Smooth muscle cell (in vitro differentiated cells): ENCODE data around the gene DENND1B. TPM values are rescaled to one million over a fixed set of nuclear protein-coding genes. Genes with fewer than 3 reads are reported as not detected.

Experiments
- DNase-seq: peaks from one replicate; lab custom pipeline; 2025; ENCODE audit not compliant: unreplicated experiment; lab: John Stamatoyannopoulos, UW
- H2AFZ ChIP-seq: fragments of 200-600 bp; sonication (generic); 2 replicates; pipeline ENCODE4 v1.6.0; 2016; ENCODE audit warnings: antibody characterized with exemption, low read depth, mild to moderate bottlenecking
- H3F3A ChIP-seq: fragments of 200-600 bp; sonication (generic); 2 replicates; pipeline ENCODE4 v1.6.0; 2017; ENCODE audit warnings: antibody characterized with exemption, low read depth
- H3K27ac ChIP-seq: fragments of 200-600 bp; sonication (generic); 2 replicates; pipeline ENCODE4 v1.5.1; 2016; ENCODE audit warnings: low read depth, mild to moderate bottlenecking
- H3K27me3 ChIP-seq: fragments of 200-600 bp; sonication (generic); 2 replicates; pipeline ENCODE4 v1.6.1; 2016; ENCODE audit warnings: low read depth, mild to moderate bottlenecking
- H3K36me3 ChIP-seq: fragments of 200-600 bp; sonication (generic); 2 replicates; pipeline ENCODE4 v1.5.1; 2016; ENCODE audit warnings: low read depth
- H3K4me1 ChIP-seq: fragments of 200-600 bp; sonication (generic); 2 replicates; pipeline ENCODE4 v1.5.1; 2016; ENCODE audit warnings: low read depth
- H3K4me2 ChIP-seq: fragments of 200-600 bp; sonication (generic); 2 replicates; pipeline ENCODE4 v1.6.0; 2016; ENCODE audit warnings: mild to moderate bottlenecking
- H3K4me3 ChIP-seq: fragments of 200-600 bp; sonication (generic); 2 replicates; pipeline ENCODE4 v1.5.1; 2016; ENCODE audit warnings: mild to moderate bottlenecking
- H3K79me2 ChIP-seq: fragments of 200-600 bp; sonication (generic); 2 replicates; pipeline ENCODE4 v1.6.0; 2016; ENCODE audit warnings: low read depth, mild to moderate bottlenecking
- H3K9ac ChIP-seq: fragments of 200-600 bp; sonication (generic); 2 replicates; pipeline ENCODE4 v1.6.0; 2016; ENCODE audit warnings: low read depth
- H3K9me3 ChIP-seq: fragments of 200-600 bp; sonication (generic); replicated peaks from 2 replicates; pipeline ENCODE4 v1.5.1; 2016; ENCODE audit warnings: low read depth
- H4K20me1 ChIP-seq: fragments of 200-600 bp; sonication (generic); 2 replicates; pipeline ENCODE4 v1.6.0; 2016; ENCODE audit warnings: low read depth
- WGBS: methylation state at CpG from one replicate; pipeline ENCODE4 v1.1.7; 2016; ENCODE audit warnings: low lambda C conversion rate; 5-methylcytosine and 5-hydroxymethylcytosine counted together
- polyA plus RNA-seq: library from polyadenylated mRNA; unstranded; fragments of >200 nt; fragmentation: Nextera tagmentation; extraction: Ambion mirVana; gene quantifications from 2 replicates; pipeline ENCODE4 v1.2.1, GENCODE V29; 2016
- total RNA-seq: library from RNA; depleted of rRNA; stranded (reverse); fragments of >200 nt; gene quantifications from 2 replicates; pipeline ENCODE4 v1.2.3, GENCODE V29; 2014
- TF ChIP-seq, protein P1 (sequence below): fragments of 200-600 bp; sonication (generic); IDR thresholded peaks from 2 replicates; pipeline ENCODE4 v1.5.1; 2017; ENCODE audit warnings: borderline replicate concordance, mild to moderate bottlenecking, antibody characterized with exemption; ENCODE audit not compliant: insufficient read depth, poor library complexity, severe bottlenecking

DENND1B gene
- total and polyA plus RNA-seq, 2 experiments from 2014 or later, result 7.5 to 22.0 TPM

DNA sequence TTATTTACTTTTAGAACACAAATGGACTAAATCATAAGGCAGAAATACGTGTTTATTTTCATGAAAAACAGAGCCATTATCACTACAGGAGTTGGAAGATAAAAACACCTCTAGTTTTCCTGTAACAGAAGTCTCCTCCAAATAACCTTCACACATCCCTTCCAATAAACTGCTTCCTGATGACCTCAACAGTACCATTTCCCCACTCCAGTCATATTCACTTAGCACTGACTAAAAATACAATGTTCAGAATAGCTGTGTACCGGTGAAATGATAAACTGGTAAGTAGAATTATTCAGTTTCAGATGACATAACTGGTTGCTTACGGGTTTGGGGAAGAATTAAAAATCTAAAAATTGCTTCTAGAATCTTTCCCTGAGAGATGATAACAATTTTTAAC lies 137.9 kb downstream of the DENND1B start:
- Histone ChIP-seq H2AFZ (no peak overlapping the region), H3K4me2 (no peak overlapping the region), H3K27ac (no peak overlapping the region), H4K20me1 (no peaks in the 10 kb centered on the region), H3K4me1 (no peaks in the 10 kb centered on the region), H3K36me3 (no peaks in the 10 kb centered on the region), H3F3A (no peaks in the 10 kb centered on the region), H3K27me3 (no peaks in the 10 kb centered on the region), H3K4me3 (no peak overlapping the region), H3K9ac (no peak overlapping the region), H3K79me2 (no peaks in the 10 kb centered on the region), H3K9me3 (no peaks in the 10 kb centered on the region)
- WGBS, result 95% methylated on average over 3 of the region's 3 CpGs
- DNase-seq, result no peak
- TF ChIP-seq, protein P1, sequence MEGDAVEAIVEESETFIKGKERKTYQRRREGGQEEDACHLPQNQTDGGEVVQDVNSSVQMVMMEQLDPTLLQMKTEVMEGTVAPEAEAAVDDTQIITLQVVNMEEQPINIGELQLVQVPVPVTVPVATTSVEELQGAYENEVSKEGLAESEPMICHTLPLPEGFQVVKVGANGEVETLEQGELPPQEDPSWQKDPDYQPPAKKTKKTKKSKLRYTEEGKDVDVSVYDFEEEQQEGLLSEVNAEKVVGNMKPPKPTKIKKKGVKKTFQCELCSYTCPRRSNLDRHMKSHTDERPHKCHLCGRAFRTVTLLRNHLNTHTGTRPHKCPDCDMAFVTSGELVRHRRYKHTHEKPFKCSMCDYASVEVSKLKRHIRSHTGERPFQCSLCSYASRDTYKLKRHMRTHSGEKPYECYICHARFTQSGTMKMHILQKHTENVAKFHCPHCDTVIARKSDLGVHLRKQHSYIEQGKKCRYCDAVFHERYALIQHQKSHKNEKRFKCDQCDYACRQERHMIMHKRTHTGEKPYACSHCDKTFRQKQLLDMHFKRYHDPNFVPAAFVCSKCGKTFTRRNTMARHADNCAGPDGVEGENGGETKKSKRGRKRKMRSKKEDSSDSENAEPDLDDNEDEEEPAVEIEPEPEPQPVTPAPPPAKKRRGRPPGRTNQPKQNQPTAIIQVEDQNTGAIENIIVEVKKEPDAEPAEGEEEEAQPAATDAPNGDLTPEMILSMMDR, result no peak

DNA sequence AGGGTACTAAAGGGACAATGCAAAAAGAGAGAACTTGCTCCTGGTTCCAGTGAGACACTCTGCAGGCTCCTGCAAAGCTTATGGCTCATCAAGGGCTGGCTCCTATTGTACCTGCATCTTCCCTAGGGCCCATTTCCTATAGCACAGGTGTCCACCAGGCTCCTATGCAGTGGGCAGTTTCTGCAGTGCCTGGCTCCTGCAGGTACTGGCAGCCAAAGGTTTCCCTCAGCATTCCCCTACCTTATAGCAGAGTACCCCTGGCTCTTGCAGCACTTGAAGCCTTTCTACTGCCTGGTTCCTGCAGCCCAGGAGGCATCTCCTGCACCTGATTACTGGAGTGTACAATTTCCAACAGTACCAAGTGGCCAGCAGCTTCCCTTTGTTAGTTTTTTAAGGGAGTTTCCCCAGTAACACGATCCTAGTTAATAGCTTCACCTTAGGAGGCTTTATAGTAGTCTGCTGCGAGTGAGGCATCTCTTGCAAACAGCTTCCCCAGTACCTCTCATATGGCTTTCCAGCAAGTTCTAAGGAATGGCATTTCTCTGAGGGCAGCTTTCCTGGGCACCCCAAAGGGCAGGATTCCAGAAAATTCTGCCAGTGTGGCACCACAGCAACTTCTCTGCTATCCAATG lies 141.7 kb downstream of the DENND1B start:
- H3K9me3 ChIP-seq, result peaks cover 3% of the 10 kb centered on the region
- H3F3A ChIP-seq, result no peaks in the 10 kb centered on the region
- H3K4me2 ChIP-seq, result no peak overlapping the region
- H4K20me1 ChIP-seq, result no peaks in the 10 kb centered on the region
- H3K79me2 ChIP-seq, result no peaks in the 10 kb centered on the region
- WGBS, result 74% methylated on average over 2 of the region's 2 CpGs
- DNase-seq, result no peak
- no peak overlapping the region for H2AFZ ChIP-seq
- H3K4me1 ChIP-seq, result no peaks in the 10 kb centered on the region
- no peaks in the 10 kb centered on the region for H3K36me3 ChIP-seq
- no peaks in the 10 kb centered on the region for H3K27me3 ChIP-seq
- H3K4me3 ChIP-seq, result no peak overlapping the region
- H3K27ac ChIP-seq, result no peak overlapping the region
- H3K9ac ChIP-seq, result no peak overlapping the region
- TF ChIP-seq, protein P1, result no peak

DNA sequence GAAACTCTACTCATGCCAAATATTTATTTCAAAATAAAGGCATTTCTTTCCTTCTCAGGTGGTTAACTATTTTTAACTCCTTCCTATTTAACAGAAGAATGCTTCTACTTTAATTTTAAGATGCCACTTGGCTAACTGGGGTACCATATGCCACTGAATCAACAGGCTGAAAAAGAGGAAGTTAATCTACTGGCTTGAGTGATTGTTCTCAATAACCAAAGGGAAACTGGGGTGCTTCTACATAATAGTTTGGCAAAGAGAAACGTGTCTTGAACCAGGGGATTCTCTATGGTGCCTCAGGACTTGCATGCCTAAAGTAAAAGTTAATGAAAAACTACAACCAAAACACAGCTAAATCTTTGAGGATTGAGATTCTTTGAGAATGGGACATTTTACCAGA lies 142.6 kb downstream of the DENND1B start:
- 88% methylated on average over 1 of the region's 1 CpG for WGBS
- H3K36me3 ChIP-seq, result no peaks in the 10 kb centered on the region
- no peaks in the 10 kb centered on the region for H3K27me3 ChIP-seq
- H4K20me1 ChIP-seq, result no peaks in the 10 kb centered on the region
- no peak overlapping the region for H3K4me3 ChIP-seq
- no peaks in the 10 kb centered on the region for H3K4me1 ChIP-seq
- H2AFZ ChIP-seq, result no peak overlapping the region
- no peaks in the 10 kb centered on the region for H3K79me2 ChIP-seq
- H3K9me3 ChIP-seq, result peaks cover 3% of the 10 kb centered on the region
- H3K4me2 ChIP-seq, result no peak overlapping the region
- TF ChIP-seq, protein P1, result no peak
- no peak overlapping the region for H3K27ac ChIP-seq
- DNase-seq, result no peak
- no peak overlapping the region for H3K9ac ChIP-seq
- H3F3A ChIP-seq, result no peaks in the 10 kb centered on the region

DNA sequence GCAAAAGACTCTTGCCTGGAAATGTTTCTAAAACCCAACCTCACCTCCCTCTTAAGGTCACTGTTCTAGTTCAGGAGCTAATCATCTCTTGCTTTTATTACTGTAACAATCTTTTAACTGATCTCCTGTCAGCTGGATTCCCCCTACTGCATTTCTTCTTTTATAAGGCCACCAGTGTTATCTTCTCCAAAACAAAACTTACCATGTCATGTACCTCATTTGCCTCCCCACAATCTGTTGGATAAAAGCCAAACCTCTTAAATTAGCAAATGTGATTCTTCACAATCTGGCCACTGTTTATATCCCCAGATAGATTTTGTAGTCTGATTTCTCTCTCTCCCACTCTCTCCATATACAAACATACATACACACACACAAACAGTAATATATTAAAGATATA lies 143.3 kb downstream of the DENND1B start:
- Histone ChIP-seq H3K9ac (no peak overlapping the region), H3K4me1 (no peaks in the 10 kb centered on the region), H3K36me3 (no peaks in the 10 kb centered on the region), H3K27ac (no peak overlapping the region), H2AFZ (no peak overlapping the region), H3K79me2 (no peaks in the 10 kb centered on the region), H3K4me2 (no peak overlapping the region), H4K20me1 (no peaks in the 10 kb centered on the region), H3K27me3 (no peaks in the 10 kb centered on the region), H3K4me3 (no peak overlapping the region), H3K9me3 (peaks cover 3% of the 10 kb centered on the region), H3F3A (no peaks in the 10 kb centered on the region)
- TF ChIP-seq, protein P1, result no peak
- no peak for DNase-seq
